A673 (cell line): ENCODE results near the gene PRR12.

Experiments
- EZH2 ChIP-seq: fragments of 200-600 bp; sonication (generic); IDR thresholded peaks from 2 replicates; pipeline ENCODE4 v1.6.1; 2017; ENCODE audit warnings: borderline replicate concordance, low read depth, mild to moderate bottlenecking, mixed read lengths, antibody characterized with exemption, low read length; ENCODE audit not compliant: poor library complexity, severe bottlenecking
- TF ChIP-seq, protein P1 (sequence below): fragments of 300-800, 200-600 bp; sonication (generic); conservative IDR thresholded peaks from 2 replicates; pipeline ENCODE4 v1.5.1; 2017; ENCODE audit warnings: low read depth, mild to moderate bottlenecking, antibody characterized with exemption, low read length, moderate library complexity, mixed read lengths

DNA sequence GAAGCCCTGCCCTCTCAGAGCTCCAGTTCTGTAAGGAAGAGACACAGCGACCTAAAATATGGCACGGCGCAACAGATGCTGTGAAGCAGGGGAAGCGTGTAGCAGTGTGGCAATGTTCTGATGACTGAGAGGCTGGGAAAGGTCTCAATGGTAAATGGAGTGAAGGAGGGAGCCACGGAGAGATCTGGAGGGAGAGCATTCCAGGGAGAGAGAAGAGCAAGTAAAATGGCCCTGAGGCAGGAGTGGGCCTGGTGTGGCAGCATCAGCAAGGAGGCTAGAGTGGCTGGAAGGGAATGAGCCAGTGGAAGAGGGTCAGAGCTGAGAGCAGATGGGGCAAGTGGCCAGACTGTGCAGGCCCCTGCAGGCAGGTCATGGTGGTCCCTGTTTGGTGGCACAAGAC, 46.8 kb upstream of the PRR12 start:
- TF ChIP-seq, protein P1, sequence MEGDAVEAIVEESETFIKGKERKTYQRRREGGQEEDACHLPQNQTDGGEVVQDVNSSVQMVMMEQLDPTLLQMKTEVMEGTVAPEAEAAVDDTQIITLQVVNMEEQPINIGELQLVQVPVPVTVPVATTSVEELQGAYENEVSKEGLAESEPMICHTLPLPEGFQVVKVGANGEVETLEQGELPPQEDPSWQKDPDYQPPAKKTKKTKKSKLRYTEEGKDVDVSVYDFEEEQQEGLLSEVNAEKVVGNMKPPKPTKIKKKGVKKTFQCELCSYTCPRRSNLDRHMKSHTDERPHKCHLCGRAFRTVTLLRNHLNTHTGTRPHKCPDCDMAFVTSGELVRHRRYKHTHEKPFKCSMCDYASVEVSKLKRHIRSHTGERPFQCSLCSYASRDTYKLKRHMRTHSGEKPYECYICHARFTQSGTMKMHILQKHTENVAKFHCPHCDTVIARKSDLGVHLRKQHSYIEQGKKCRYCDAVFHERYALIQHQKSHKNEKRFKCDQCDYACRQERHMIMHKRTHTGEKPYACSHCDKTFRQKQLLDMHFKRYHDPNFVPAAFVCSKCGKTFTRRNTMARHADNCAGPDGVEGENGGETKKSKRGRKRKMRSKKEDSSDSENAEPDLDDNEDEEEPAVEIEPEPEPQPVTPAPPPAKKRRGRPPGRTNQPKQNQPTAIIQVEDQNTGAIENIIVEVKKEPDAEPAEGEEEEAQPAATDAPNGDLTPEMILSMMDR, result no peak
- no peak for TF ChIP-seq EZH2
